IMR-90 (cell line): Measurements from ENCODE around the gene MRPS18A. TPM values are rescaled to one million over a fixed set of nuclear protein-coding genes. Genes with fewer than 3 reads are reported as not detected.
A peak's percentile ranks its signal among the peaks of the same experiment; 100 is the strongest.

ENCODE experiments used
- ATAC-seq: fragments of 200-7000 bp; cut with Tn5 transposase; 2 replicates; pipeline ENCODE4 v1.9.1; 2020; ENCODE audit warnings: low read depth, mild to moderate bottlenecking, moderate library complexity
- BruUV-seq: library from RNA; stranded (reverse); fragments of 400-500 nt; replicated peaks from 2 replicates; lab custom pipeline; 2021; lab: Mats Ljungman, UMichigan
- CTCF ChIA-PET: fragments of 300-600 bp; formaldehyde crosslinking; extraction: SDS; loops from one replicate; lab custom pipeline; 2021; ENCODE audit warnings: antibody characterized with exemption; lab: Yijun Ruan, JAX
- POLR2A ChIA-PET: fragments of 300-600 bp; sonication (Branson Sonifier 250); formaldehyde crosslinking; loops from one replicate; lab custom pipeline; 2022; ENCODE audit warnings: antibody characterized with exemption; ENCODE audit not compliant: unreplicated experiment; lab: Charles Lee
- DNase-seq: peaks from one replicate; pipeline ENCODE4 v3.0.0; 2013
- H2AFZ ChIP-seq: replicated peaks from 2 replicates; pipeline ENCODE3; 2013; ENCODE audit warnings: low read length, mild to moderate bottlenecking; ENCODE audit not compliant: poor library complexity
- H2AK5ac ChIP-seq: 2 replicates; pipeline ENCODE4 v1.6.1; 2013; ENCODE audit warnings: low read depth, low read length, inconsistent platforms
- H2AK9ac ChIP-seq: replicated peaks from 2 replicates; pipeline ENCODE3; 2013; ENCODE audit warnings: mild to moderate bottlenecking, low read depth, low read length, moderate library complexity; ENCODE audit not compliant: poor library complexity
- H2BK120ac ChIP-seq: 2 replicates; pipeline ENCODE4 v1.6.1; 2013; ENCODE audit warnings: low read depth, low read length, inconsistent platforms
- H2BK15ac ChIP-seq: 3 replicates; pipeline ENCODE4 v1.6.1; 2013; ENCODE audit warnings: low read depth, low read length, inconsistent platforms
- H2BK20ac ChIP-seq: 2 replicates; pipeline ENCODE4 v1.6.1; 2013; ENCODE audit warnings: low read depth, mild to moderate bottlenecking, inconsistent platforms, low read length, moderate library complexity
- H2BK5ac ChIP-seq: 2 replicates; pipeline ENCODE4 v1.6.1; 2013; ENCODE audit warnings: mild to moderate bottlenecking, low read depth, low read length, inconsistent platforms; ENCODE audit not compliant: poor library complexity, severe bottlenecking
- H3K14ac ChIP-seq: replicated peaks from 2 replicates; pipeline ENCODE4 v1.6.1; 2013; ENCODE audit warnings: low read depth, low read length, inconsistent platforms
- H3K18ac ChIP-seq: 2 replicates; pipeline ENCODE4 v1.6.1; 2013; ENCODE audit warnings: low read depth, low read length, control low read depth
- H3K23ac ChIP-seq: 2 replicates; pipeline ENCODE4 v1.6.1; 2013; ENCODE audit warnings: low read depth, low read length, inconsistent platforms
- H3K27ac ChIP-seq: 2 replicates; pipeline ENCODE4 v1.5.1; 2013; ENCODE audit warnings: mild to moderate bottlenecking, control low read depth, low read length; ENCODE audit not compliant: insufficient read depth
- H3K27me3 ChIP-seq: 2 replicates; pipeline ENCODE4 v1.6.1; 2013; ENCODE audit warnings: low read length; ENCODE audit not compliant: control insufficient read depth, insufficient read depth
- H3K36me3 ChIP-seq: 2 replicates; pipeline ENCODE4 v1.6.1; 2013; ENCODE audit warnings: low read length, mixed read lengths; ENCODE audit not compliant: control insufficient read depth, insufficient read depth
- H3K4ac ChIP-seq: 2 replicates; pipeline ENCODE4 v1.6.1; 2013; ENCODE audit warnings: low read depth, low read length, inconsistent platforms
- H3K4me1 ChIP-seq: 2 replicates; pipeline ENCODE4 v1.6.1; 2013; ENCODE audit warnings: low read length, mixed read lengths; ENCODE audit not compliant: control insufficient read depth, insufficient read depth
- H3K4me2 ChIP-seq: 2 replicates; pipeline ENCODE4 v1.6.1; 2013; ENCODE audit warnings: low read depth, mild to moderate bottlenecking, control low read depth, low read length, moderate library complexity
- H3K4me3 ChIP-seq: 2 replicates; pipeline ENCODE4 v1.5.1; 2013; ENCODE audit warnings: low read depth, mild to moderate bottlenecking, control low read depth, low read length, moderate library complexity; ENCODE audit not compliant: insufficient read depth
- H3K56ac ChIP-seq: 2 replicates; pipeline ENCODE4 v1.6.1; 2013; ENCODE audit warnings: low read length, inconsistent platforms; ENCODE audit not compliant: insufficient read depth; ENCODE audit errors: extremely low read depth
- H3K79me1 ChIP-seq, 2 experiments: 2 replicates each; pipeline ENCODE4 v1.6.1; 2013; ENCODE audit warnings: low read length in 2 of 2, inconsistent platforms in 1 of 2, low read depth in 1 of 2
- H3K9ac ChIP-seq: 2 replicates; pipeline ENCODE4 v1.6.1; 2013; ENCODE audit warnings: low read depth, low read length, control low read depth
- H3K9me1 ChIP-seq: 2 replicates; pipeline ENCODE4 v1.6.1; 2013; ENCODE audit warnings: low read length, inconsistent platforms; ENCODE audit not compliant: insufficient read depth
- H3K9me3 ChIP-seq: 2 replicates; pipeline ENCODE4 v1.6.1; 2013; ENCODE audit warnings: low read length; ENCODE audit not compliant: control insufficient read depth, insufficient read depth
- H4K20me1 ChIP-seq: 2 replicates; pipeline ENCODE4 v1.6.1; 2013; ENCODE audit warnings: low read length, inconsistent platforms; ENCODE audit not compliant: insufficient read depth
- H4K5ac ChIP-seq: 2 replicates; pipeline ENCODE4 v1.6.1; 2013; ENCODE audit warnings: mild to moderate bottlenecking, low read depth, low read length, control low read depth
- H4K8ac ChIP-seq, 2 experiments: 2 replicates each; pipeline ENCODE4 v1.6.1; 2013; ENCODE audit warnings: low read depth in 2 of 2, low read length in 2 of 2, control low read depth in 1 of 2, inconsistent platforms in 1 of 2
- H4K91ac ChIP-seq: 2 replicates; pipeline ENCODE4 v1.6.1; 2013; ENCODE audit warnings: low read depth, low read length, inconsistent platforms; ENCODE audit not compliant: insufficient read depth
- BHLHE40 ChIP-seq: fragments of 150-350 bp; IDR thresholded peaks from 2 replicates; pipeline ENCODE4 v1.6.1; 2016; ENCODE audit warnings: mild to moderate bottlenecking, low read depth, low read length
- CEBPB ChIP-seq: IDR thresholded peaks from 2 replicates; pipeline ENCODE4 v1.6.1; 2012; ENCODE audit warnings: low read depth, low read length, improper control_type of control experiment
- MXI1 ChIP-seq: IDR thresholded peaks from 2 replicates; pipeline ENCODE4 v1.6.1; 2012; ENCODE audit warnings: low read depth, mild to moderate bottlenecking, low read length, moderate library complexity, borderline replicate concordance
- POLR2A ChIP-seq: IDR thresholded peaks from 2 replicates; pipeline ENCODE4 v1.6.1; 2012; ENCODE audit warnings: mild to moderate bottlenecking, low read depth, low read length
- RAD21 ChIP-seq: IDR thresholded peaks from 2 replicates; pipeline ENCODE4 v1.6.1; 2012; ENCODE audit warnings: low read length, improper control_type of control experiment
- RCOR1 ChIP-seq: IDR thresholded peaks from 2 replicates; pipeline ENCODE4 v1.6.1; 2012; ENCODE audit warnings: mild to moderate bottlenecking, low read length, improper control_type of control experiment; ENCODE audit not compliant: insufficient replicate concordance
- RFX5 ChIP-seq: IDR thresholded peaks from 2 replicates; pipeline ENCODE4 v1.8.0; 2012; ENCODE audit warnings: low read depth, mild to moderate bottlenecking, low read length, moderate library complexity
- WGBS, 2 experiments: methylation state at CpG; one replicate each; pipeline versions ENCODE4 v1.1.5 to v1.1.7; 2013; ENCODE audit warnings: missing lambda C conversion rate in 2 of 2; ENCODE audit not compliant: insufficient read length in 1 of 2; ENCODE audit errors: extremely low coverage in 2 of 2; 5-methylcytosine and 5-hydroxymethylcytosine counted together
- dilution Hi-C: fragments of 300-500 bp; cut with HindIII; formaldehyde crosslinking; loops from one replicate; pipeline ENCODE4 v1.14.3; 2018; ENCODE audit warnings: low sequenced_read_pairs; ENCODE audit not compliant: unreplicated experiment
- in situ Hi-C: fragments of 300-500 bp; cut with MboI; formaldehyde crosslinking; loops from 3 replicates; pipeline ENCODE4 v1.14.3; 2019; ENCODE audit warnings: low sequenced_read_pairs, inconsistent platforms, mixed read lengths
- intact Hi-C: fragments of 100-400 bp; cut with micrococcal nuclease; formaldehyde crosslinking; loops from 2 replicates; pipeline ENCODE4 v1.10.0; 2022
- polyA plus RNA-seq, 3 experiments: library from polyadenylated mRNA; depleted of rRNA; stranded (reverse); fragments of >200 nt; gene quantifications; 2 replicates each; pipeline ENCODE4 v1.2.3, GENCODE V29; 2012; ENCODE audit warnings: low replicate concordance in 1 of 3
- total RNA-seq: library from RNA; depleted of rRNA; stranded (reverse); fragments of >200 nt; gene quantifications from 2 replicates; pipeline ENCODE4 v1.2.3, GENCODE V29; 2012

Gene MRPS18A
- total and polyA plus RNA-seq, 2 of the 4 experiments (the other 2 are of a cell fraction): 47.0 to 56.6 TPM

GRCh38 chr6:43705996-43706395 is 18.4 kb upstream of the MRPS18A start:
- Histone ChIP-seq H3K23ac (peak overlapping the region; percentile 21; the same call in 1 of the 2 replicates), H3K9me1 (peaks cover 19% of the 10 kb centered on the region), H4K91ac (peak overlapping the region; percentile 30; the same call in 1 of the 2 replicates), H3K56ac (no peak overlapping the region), H4K5ac (peak overlapping the region; percentile 52; the same call in 1 of the 2 replicates), H3K4me1 (peaks cover 30% of the 10 kb centered on the region), H2AK5ac (0 out of 2 replicates have a peak overlapping the region, but pooled peaks have one; percentile 57), H3K4ac (peak overlapping the region; percentile 55), H3K14ac (0 out of 2 replicates have a peak overlapping the region, but pooled peaks have one; percentile 22), H2BK15ac (no peak overlapping the region; the same call in 2 of the 3 replicates), H3K27ac (peak overlapping the region; percentile 90), H2BK5ac (no peak overlapping the region), H3K79me1 (no peaks in the 10 kb centered on the region), H2AFZ (no peak overlapping the region), H3K18ac (peak overlapping the region; percentile 56; the same call in 1 of the 2 replicates), H3K4me3 (no peak overlapping the region), H3K9ac (peak overlapping the region; percentile 49; the same call in 1 of the 2 replicates), H2AK9ac (no peak overlapping the region), H4K20me1 (no peaks in the 10 kb centered on the region), H2BK120ac (peak overlapping the region; percentile 35; the same call in 1 of the 2 replicates), H3K27me3 (no peaks in the 10 kb centered on the region), H4K8ac (peak overlapping the region in 1 of 2 experiments; percentile 64; a peak in 2 of 4 replicates), H3K9me3 (no peaks in the 10 kb centered on the region), H3K36me3 (no peaks in the 10 kb centered on the region), H3K4me2 (peak overlapping the region; percentile 39), H2BK20ac (peak overlapping the region; percentile 35)
- TF ChIP-seq BHLHE40: no peak
- TF ChIP-seq MXI1: no peak
- TF ChIP-seq RAD21: no peak
- no peak for TF ChIP-seq RCOR1
- TF ChIP-seq RFX5: no peak
- no peak for TF ChIP-seq CEBPB
- no peak for TF ChIP-seq POLR2A
- dilution Hi-C loops (no loop called here), intact Hi-C loops (no loop called here), in situ Hi-C loops (no loop called here)
- WGBS, 2 experiments: 17% methylated on average over 1 of the region's 3 CpGs; no CpG with 5 or more reads in 1 of the 2 experiments
- BruUV-seq: no TSS peak
- ChIA-PET POLR2A (no interaction called here), CTCF (no interaction called here)
- ATAC-seq: no peak; the same call in 1 of the 2 replicates
- DNase-seq: peak; percentile 58
